Hepatic stellate cell (primary cell): ENCODE data around the gene ZC3H11A.
A peak's percentile ranks its signal among the peaks of the same experiment; 100 is the strongest.
"Not testable (repeated sequence)": the region's sequence is repeated elsewhere in the genome, so short reads cannot be mapped to it uniquely, and the experiment has no call there.

Source experiments
- DNase-seq: peaks from one replicate; pipeline ENCODE4 v3.0.0; 2011; ENCODE audit warnings: low spot score

Gene ZC3H11A

GRCh38 chr1:203795441-203796235 lies at the start of gene ZC3H11A, which contains the start of gene ZBED6:
ZC3H11A (plus strand) TSS chr1:203795623; CDS start chr1:203817071, 21,448 bp downstream.
ZBED6 (plus strand) TSS chr1:203795623; CDS start chr1:203797523, 1,900 bp downstream.
- DNase-seq, result peak; percentile 96

- DNase-seq, result no peak
Observed at GRCh38 chr1:203746281-203746680, 49.1 kb upstream of the ZC3H11A start.

GRCh38 chr1:203751051-203751450 lies 44.4 kb upstream of the ZC3H11A start:
- peak; percentile 50 for DNase-seq

- DNase-seq, result not testable (repeated sequence)
Observed at GRCh38 chr1:203751618-203752361, 43.6 kb upstream of the ZC3H11A start.

GRCh38 chr1:203754455-203754864 lies 41.0 kb upstream of the ZC3H11A start:
- DNase-seq, result no peak

- no peak for DNase-seq
Observed at GRCh38 chr1:203756036-203756435, 39.4 kb upstream of the ZC3H11A start.

GRCh38 chr1:203758749-203759148 lies 36.7 kb upstream of the ZC3H11A start:
- DNase-seq, result not testable (repeated sequence)

- no peak for DNase-seq
Observed at GRCh38 chr1:203760506-203760905, 34.9 kb upstream of the ZC3H11A start.

- not testable (repeated sequence) for DNase-seq
Observed at GRCh38 chr1:203761958-203762357, 33.5 kb upstream of the ZC3H11A start.

- no peak for DNase-seq
Observed at GRCh38 chr1:203763505-203763904, 31.9 kb upstream of the ZC3H11A start.

GRCh38 chr1:203764105-203765028 lies 31.1 kb upstream of the ZC3H11A start:
- no peak for DNase-seq

- DNase-seq, result no peak
Observed at GRCh38 chr1:203765029-203765837, 30.2 kb upstream of the ZC3H11A start, which contains the start of gene LAX1. LAX1 (plus strand) TSS chr1:203765183; CDS start chr1:203765566, 383 bp downstream.

- DNase-seq, result no peak
Observed at GRCh38 chr1:203768256-203768655, 27.2 kb upstream of the ZC3H11A start.

- peak; percentile 80 for DNase-seq
Observed at GRCh38 chr1:203769505-203770343, 25.7 kb upstream of the ZC3H11A start.

GRCh38 chr1:203771901-203772301 lies 23.5 kb upstream of the ZC3H11A start:
- DNase-seq, result no peak

GRCh38 chr1:203772836-203773235 lies 22.6 kb upstream of the ZC3H11A start:
- no peak for DNase-seq

GRCh38 chr1:203776636-203777035 lies 18.8 kb upstream of the ZC3H11A start:
- no peak for DNase-seq

- no peak for DNase-seq
Observed at GRCh38 chr1:203777596-203777995, 17.8 kb upstream of the ZC3H11A start.

- DNase-seq, result no peak
Observed at GRCh38 chr1:203778146-203778545, 17.3 kb upstream of the ZC3H11A start.

- DNase-seq, result no peak
Observed at GRCh38 chr1:203778789-203779188, 16.6 kb upstream of the ZC3H11A start.
